C4-2B (cell line): ENCODE measurements around the gene FOXN3.

ENCODE experiments used
- ZFX ChIP-seq: fragments of 450-650 bp; IDR thresholded peaks from 2 replicates; pipeline ENCODE4 v1.6.1; 2017
- TF ChIP-seq, protein P1 (sequence below): fragments of 450-650 bp; conservative IDR thresholded peaks from 2 replicates; pipeline ENCODE4 v1.5.1; 2017; ENCODE audit warnings: mild to moderate bottlenecking

DNA sequence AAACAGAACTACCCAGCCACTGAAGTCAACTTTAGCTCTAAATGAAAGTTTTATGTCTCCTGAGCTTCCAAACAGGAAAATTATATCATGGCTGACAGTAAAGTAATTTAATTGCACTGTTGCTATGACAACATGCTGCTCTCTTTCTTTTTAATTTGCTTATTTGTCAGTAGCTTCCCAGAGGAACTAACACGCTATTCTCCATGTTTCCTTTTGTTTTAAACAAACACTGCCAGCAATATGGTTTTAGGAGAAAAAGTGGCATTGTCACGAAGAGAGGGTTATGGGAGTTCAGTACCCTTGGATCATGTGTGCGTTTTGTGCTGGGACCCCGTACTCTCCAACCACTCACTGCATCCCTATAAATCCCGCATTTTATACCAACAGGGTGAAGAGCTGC is 1.9 kb downstream of the FOXN3 start:
- TF ChIP-seq, protein P1, sequence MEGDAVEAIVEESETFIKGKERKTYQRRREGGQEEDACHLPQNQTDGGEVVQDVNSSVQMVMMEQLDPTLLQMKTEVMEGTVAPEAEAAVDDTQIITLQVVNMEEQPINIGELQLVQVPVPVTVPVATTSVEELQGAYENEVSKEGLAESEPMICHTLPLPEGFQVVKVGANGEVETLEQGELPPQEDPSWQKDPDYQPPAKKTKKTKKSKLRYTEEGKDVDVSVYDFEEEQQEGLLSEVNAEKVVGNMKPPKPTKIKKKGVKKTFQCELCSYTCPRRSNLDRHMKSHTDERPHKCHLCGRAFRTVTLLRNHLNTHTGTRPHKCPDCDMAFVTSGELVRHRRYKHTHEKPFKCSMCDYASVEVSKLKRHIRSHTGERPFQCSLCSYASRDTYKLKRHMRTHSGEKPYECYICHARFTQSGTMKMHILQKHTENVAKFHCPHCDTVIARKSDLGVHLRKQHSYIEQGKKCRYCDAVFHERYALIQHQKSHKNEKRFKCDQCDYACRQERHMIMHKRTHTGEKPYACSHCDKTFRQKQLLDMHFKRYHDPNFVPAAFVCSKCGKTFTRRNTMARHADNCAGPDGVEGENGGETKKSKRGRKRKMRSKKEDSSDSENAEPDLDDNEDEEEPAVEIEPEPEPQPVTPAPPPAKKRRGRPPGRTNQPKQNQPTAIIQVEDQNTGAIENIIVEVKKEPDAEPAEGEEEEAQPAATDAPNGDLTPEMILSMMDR: no peak
- TF ChIP-seq ZFX: no peak
